Left lung (tissue), 10 donors: ENCODE measurements around the gene PDK2. TPM values are rescaled to one million over a fixed set of nuclear protein-coding genes. Genes with fewer than 3 reads are reported as not detected.

Source experiments
- ATAC-seq: fragments of 200-7000 bp; cut with Tn5 transposase; one replicate; pipeline ENCODE4 v1.9.1; 2020; ENCODE audit warnings: moderate library complexity
- DNase-seq, 4 donors: peaks; one replicate each; pipeline ENCODE4 v3.0.0-alpha.2; 2013 to 2020
- H3K27ac ChIP-seq, 2 donors: fragments of 200-600 bp; sonication (generic) in 1 of 2; one replicate each; pipeline versions ENCODE4 v1.5.0 to v1.8.0; 2020 to 2021
- H3K27me3 ChIP-seq, 2 donors: fragments of 200-600 bp; sonication (generic) in 1 of 2; one replicate each; pipeline versions ENCODE4 v1.5.0 to v1.8.0; 2020 to 2021
- H3K36me3 ChIP-seq, 2 donors: fragments of 200-600 bp; sonication (generic) in 1 of 2; one replicate each; pipeline versions ENCODE4 v1.5.0 to v1.8.0; 2020 to 2021
- H3K4me1 ChIP-seq, 2 donors: fragments of 200-600 bp; one replicate each; pipeline ENCODE4 v1.8.0; 2021
- H3K4me3 ChIP-seq, 2 donors: fragments of 200-600 bp; sonication (generic) in 1 of 2; one replicate each; pipeline versions ENCODE4 v1.5.0 to v1.8.0; 2020 to 2021; ENCODE audit warnings: mild to moderate bottlenecking in 1 of 2
- H3K9me3 ChIP-seq, 2 donors: fragments of 200-600 bp; sonication (generic) in 1 of 2; one replicate each; pipeline versions ENCODE4 v1.5.0 to v1.8.0; 2020 to 2021
- intact Hi-C, 2 donors: fragments of 100-400 bp; cut with DNase I; formaldehyde crosslinking; loops; one replicate each; pipeline versions ENCODE4 v1.11.2 to v1.14.2; 2022
- polyA plus RNA-seq, 6 donors: library from polyadenylated mRNA; unstranded; fragments of 120-200 nt; gene quantifications; one replicate each; pipeline ENCODE4 v1.2.1, GENCODE V29; 2013; ENCODE audit not compliant: insufficient read length in 6 of 6
- total RNA-seq, 2 donors: library from RNA; stranded (reverse); fragmentation: NEBNext Ultra II Directional; extraction: Animal tissue kit (Norgen Biotek cat#: 25700); gene quantifications; one replicate each; pipeline ENCODE4 v1.2.1, GENCODE V29; 2021
- TF ChIP-seq, protein P1 (sequence below), 2 donors: fragments of 200-600 bp; sonication (generic) in 1 of 2; IDR thresholded peaks; one replicate each; pipeline versions ENCODE4 v1.5.0 to v1.8.0; 2021; ENCODE audit warnings: antibody characterized with exemption in 2 of 2
- donor health status: DM: no; HTN: yes; CAD: no.
- donor health status: DM: no; HTN: no; CAD: no.

PDK2 gene
- total and polyA plus RNA-seq, 8 donors, result 20.7 to 83.8 (median 67.4) TPM

DNA sequence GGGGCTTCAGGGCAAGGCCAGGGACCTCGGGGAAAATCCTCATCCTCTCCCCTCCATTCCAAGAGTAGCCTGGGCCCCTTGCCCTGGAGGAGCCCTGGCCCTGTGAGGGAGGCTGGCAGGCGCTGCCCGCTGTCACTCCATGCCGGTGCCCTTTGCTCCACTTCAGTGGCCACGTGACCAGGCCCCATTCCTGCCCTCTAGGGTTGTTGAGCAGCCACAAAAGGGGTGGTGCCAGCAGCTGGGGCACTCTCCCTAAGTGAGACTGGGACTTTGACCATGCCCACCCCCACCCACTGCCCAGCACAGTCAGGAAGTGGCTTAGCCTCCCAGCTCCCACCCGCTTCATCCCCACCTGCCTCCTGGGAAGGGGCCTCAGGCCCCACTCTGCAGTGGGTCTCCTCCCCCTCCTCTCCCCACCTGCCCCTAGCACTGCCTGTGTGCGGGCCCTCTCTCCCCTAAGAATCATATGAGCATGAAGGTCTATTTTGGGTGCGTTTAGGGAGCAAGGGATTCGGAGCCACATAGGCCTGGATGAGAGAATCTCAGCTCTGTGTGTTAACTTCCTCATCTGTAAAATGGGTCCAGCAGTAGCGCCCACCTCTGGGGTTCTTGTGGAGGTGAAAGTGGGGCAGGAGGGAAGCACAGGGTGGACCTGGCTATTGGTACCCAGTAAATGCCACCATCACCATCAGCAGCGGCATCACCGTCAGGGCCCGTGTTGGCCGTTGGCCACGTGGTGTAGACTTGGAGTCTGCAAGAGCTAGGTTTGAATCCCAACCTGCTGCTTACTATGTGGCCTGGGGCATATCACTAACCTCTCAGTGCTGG is 7.2 kb downstream of the PDK2 start:
- no peak overlapping the region for H3K4me3 ChIP-seq
- DNase-seq (peak in 3 of 4 donors; percentile 41 to 90 (median 87)), ATAC-seq (peak; percentile 89)
- intact Hi-C loops, result no loop called here
- H3K27me3 ChIP-seq, result no peaks in the 10 kb centered on the region
- peaks cover 0 to 28% of the 10 kb centered on the region in 2 donors for H3K36me3 ChIP-seq
- H3K4me1 ChIP-seq, result peaks cover 0 to 13% of the 10 kb centered on the region in 2 donors
- H3K9me3 ChIP-seq, result no peaks in the 10 kb centered on the region
- H3K27ac ChIP-seq, result peak overlapping the region; percentile 33 to 61
- TF ChIP-seq, protein P1, sequence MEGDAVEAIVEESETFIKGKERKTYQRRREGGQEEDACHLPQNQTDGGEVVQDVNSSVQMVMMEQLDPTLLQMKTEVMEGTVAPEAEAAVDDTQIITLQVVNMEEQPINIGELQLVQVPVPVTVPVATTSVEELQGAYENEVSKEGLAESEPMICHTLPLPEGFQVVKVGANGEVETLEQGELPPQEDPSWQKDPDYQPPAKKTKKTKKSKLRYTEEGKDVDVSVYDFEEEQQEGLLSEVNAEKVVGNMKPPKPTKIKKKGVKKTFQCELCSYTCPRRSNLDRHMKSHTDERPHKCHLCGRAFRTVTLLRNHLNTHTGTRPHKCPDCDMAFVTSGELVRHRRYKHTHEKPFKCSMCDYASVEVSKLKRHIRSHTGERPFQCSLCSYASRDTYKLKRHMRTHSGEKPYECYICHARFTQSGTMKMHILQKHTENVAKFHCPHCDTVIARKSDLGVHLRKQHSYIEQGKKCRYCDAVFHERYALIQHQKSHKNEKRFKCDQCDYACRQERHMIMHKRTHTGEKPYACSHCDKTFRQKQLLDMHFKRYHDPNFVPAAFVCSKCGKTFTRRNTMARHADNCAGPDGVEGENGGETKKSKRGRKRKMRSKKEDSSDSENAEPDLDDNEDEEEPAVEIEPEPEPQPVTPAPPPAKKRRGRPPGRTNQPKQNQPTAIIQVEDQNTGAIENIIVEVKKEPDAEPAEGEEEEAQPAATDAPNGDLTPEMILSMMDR (IDR thresholded peaks at IDR 0.05), result no peak

DNA sequence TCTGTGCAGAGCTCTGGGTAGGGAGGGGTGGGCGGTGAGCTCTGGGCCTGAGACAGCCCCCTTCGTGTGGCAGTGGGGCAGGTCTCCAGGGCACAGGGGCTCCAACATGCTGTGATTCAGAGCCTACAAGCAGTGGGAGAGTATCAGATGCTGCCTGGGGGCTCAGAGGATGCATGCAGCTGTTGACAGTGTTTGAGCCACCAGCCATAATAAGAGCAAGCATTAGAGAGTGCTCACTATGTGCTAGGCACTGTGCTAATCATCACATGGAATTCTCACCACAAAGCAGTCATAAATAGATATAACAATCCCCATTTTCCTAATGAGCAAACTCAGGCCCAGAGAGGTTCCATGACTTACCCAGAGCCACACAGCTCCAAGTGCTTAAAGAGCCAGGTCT is 8.1 kb downstream of the PDK2 start:
- no peak overlapping the region for H3K27ac ChIP-seq
- H3K4me1 ChIP-seq, result peaks cover 0 to 13% of the 10 kb centered on the region in 2 donors
- DNase-seq (no peak), ATAC-seq (no peak)
- intact Hi-C loops, result no loop called here
- no peak overlapping the region for H3K4me3 ChIP-seq
- no peaks in the 10 kb centered on the region for H3K27me3 ChIP-seq
- TF ChIP-seq, protein P1 (IDR thresholded peaks at IDR 0.05), result no peak
- no peaks in the 10 kb centered on the region for H3K9me3 ChIP-seq
- H3K36me3 ChIP-seq, result peaks cover 0 to 25% of the 10 kb centered on the region in 2 donors

DNA sequence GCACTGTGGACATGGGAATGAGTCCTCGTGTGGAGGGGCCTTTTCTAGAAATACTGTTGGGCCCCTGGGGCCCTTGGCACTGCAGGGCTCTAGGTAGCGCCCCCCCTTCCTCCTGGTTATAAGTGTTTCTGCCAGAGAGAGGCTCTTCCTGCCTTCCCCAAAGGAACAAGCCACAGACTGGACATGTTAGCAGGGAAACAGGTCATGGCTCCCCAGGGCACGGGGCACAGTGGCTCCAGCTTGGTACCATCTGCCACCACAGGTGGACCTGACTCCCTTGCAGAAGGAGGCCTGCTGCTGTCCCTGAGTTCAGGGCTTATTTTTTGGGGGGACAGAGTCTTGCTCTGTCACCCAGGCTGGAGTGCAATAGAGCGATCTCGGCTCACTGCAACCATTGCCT is 8.8 kb downstream of the PDK2 start:
- TF ChIP-seq, protein P1 (IDR thresholded peaks at IDR 0.05), result no peak
- Histone ChIP-seq H3K4me3 (no peak overlapping the region), H3K27me3 (no peaks in the 10 kb centered on the region), H3K9me3 (no peaks in the 10 kb centered on the region), H3K36me3 (peaks cover 0 to 29% of the 10 kb centered on the region in 2 donors), H3K4me1 (peaks cover 0 to 13% of the 10 kb centered on the region in 2 donors), H3K27ac (no peak overlapping the region)
- DNase-seq (no peak), ATAC-seq (no peak)
- intact Hi-C loops, result no loop called here

DNA sequence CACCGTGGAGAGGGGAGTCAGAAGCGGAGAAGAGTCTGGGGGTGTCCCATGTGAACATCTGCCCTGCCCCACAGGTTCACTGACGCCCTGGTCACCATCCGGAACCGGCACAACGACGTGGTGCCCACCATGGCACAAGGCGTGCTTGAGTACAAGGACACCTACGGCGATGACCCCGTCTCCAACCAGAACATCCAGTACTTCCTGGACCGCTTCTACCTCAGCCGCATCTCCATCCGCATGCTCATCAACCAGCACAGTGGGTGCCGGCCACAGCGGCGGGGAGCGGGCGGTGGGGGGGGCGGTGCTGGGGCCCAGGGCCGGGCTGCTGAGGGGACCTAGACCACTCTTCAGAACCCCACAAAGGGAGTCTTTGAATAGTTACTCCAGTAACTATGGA is 10.7 kb downstream of the PDK2 start:
- peaks cover 0 to 13% of the 10 kb centered on the region in 2 donors for H3K4me1 ChIP-seq
- TF ChIP-seq, protein P1 (IDR thresholded peaks at IDR 0.05), result no peak
- no peak overlapping the region for H3K4me3 ChIP-seq
- no peaks in the 10 kb centered on the region for H3K27me3 ChIP-seq
- H3K36me3 ChIP-seq, result peaks cover 0 to 43% of the 10 kb centered on the region in 2 donors
- intact Hi-C loops, result no loop called here
- no peak for ATAC-seq
- H3K9me3 ChIP-seq, result no peaks in the 10 kb centered on the region
- DNase-seq, result no peak
- no peak overlapping the region for H3K27ac ChIP-seq

DNA sequence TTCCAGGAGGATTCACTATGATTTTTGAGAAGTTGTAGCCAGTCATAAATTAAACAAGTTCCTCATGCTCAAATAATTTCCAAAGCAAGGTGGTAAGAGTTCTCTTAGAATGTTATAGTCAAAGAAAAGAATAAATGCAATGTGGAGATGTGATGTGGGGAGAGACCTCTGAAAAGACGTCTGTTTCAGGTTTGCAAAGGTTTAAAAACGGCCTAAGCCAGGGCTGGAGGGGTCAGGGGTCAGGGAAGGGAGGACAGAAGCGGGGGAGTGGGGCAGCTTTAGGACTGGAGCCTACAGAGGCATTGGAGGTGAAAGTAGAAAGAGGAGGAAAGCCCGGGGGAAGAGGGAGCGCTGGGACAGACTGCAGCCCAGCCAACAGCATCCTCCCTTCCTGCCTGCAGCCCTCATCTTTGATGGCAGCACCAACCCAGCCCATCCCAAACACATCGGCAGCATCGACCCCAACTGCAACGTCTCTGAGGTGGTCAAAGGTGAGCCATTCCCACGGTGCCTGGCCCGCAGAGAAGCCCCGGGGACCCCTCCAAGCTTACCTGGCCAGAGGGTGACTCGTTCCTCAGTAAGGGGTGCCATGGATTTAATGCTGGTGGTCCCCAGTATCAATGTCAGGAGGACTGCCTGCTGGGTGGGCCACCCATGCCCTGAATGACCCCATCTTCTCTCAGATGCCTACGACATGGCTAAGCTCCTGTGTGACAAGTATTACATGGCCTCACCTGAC is 11.4 kb downstream of the PDK2 start:
- Histone ChIP-seq H3K9me3 (no peaks in the 10 kb centered on the region), H3K27ac (no peak overlapping the region), H3K4me3 (no peak overlapping the region), H3K27me3 (no peaks in the 10 kb centered on the region), H3K36me3 (peaks cover 0 to 43% of the 10 kb centered on the region in 2 donors), H3K4me1 (peaks cover 2 to 10% of the 10 kb centered on the region in 2 donors)
- ATAC-seq (no peak), DNase-seq (no peak)
- intact Hi-C loops, result no loop called here
- TF ChIP-seq, protein P1 (IDR thresholded peaks at IDR 0.05), result no peak
